GM21619 (cell line): ENCODE data around the gene KIF26B.

Experiments used
- ATAC-seq: cut with Tn5 transposase; IDR thresholded peaks from one replicate; pipeline ENCODE4 v1.9.1; 2021; ENCODE audit not compliant: unreplicated experiment

KIF26B gene

DNA sequence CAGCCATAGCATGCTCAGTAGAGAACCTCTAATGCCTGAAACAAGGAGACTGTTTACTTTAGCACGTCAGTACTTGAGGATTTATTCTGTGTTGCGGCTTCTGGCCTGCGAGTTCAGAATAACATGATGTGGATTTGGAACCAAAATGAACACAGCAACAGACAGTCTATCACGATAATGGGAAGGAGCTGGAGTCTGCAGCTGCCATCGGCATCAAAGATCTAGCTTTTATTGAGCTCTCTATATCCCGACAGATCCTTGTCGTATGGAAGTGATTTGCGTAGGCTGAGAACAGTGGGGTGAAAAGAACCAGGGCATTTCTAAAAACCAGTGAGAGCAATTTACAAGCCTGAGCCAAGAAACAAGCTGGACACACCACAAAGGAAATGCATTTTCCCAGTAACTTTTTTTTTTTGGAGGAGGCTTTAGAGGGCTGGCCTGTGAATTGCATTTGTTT is 294.2 kb downstream of the KIF26B start:
- no peak for ATAC-seq

GRCh38 chr1:245453541-245453940 is 298.8 kb downstream of the KIF26B start:
- no peak for ATAC-seq

- no peak for ATAC-seq
Measured at GRCh38 chr1:245454051-245454450, 299.3 kb downstream of the KIF26B start.

DNA sequence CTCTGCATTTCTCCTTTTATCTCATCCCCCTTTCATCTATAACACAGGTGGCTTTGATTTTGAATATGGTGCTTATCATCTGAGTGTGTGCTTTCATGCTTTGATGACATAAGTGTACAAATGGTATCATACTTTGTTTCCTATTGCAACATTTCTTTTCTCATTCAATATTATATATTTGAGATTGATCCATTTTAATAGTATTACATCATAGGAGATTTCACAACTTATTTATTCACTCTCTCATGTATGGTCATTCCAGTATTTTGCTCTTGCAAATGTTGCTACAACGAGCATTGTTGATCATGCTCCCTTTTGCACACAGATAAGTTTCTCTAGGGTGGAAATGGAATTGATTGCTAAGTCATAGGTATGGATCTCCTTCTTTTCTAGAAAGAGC is 302.8 kb downstream of the KIF26B start:
- no peak for ATAC-seq

GRCh38 chr1:245458234-245458633 is 303.4 kb downstream of the KIF26B start:
- no peak for ATAC-seq

GRCh38 chr1:245458761-245459174 is 304.0 kb downstream of the KIF26B start:
- ATAC-seq = no peak

DNA sequence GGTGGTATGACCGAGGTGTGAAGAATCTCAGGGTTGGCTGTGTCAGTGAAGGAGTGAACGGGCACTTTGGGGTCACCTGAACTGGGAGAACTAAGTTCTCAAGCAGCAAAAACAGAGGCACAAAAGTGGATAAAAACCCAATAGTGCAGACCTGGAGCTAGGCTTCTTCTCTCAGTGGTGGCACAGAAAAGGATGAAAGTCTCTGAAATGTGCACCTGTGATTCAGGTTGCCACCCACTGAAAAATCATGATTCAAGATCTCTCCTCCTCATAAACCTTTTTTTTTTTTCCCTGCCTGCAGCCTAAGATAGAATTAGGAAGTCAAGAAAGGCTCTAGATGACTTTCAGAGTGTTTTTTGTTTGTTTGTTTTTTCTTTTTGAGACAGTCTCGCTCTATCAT is 304.8 kb downstream of the KIF26B start:
- ATAC-seq = no peak

- no peak for ATAC-seq
Measured at GRCh38 chr1:245461681-245462080, 306.9 kb downstream of the KIF26B start.

DNA sequence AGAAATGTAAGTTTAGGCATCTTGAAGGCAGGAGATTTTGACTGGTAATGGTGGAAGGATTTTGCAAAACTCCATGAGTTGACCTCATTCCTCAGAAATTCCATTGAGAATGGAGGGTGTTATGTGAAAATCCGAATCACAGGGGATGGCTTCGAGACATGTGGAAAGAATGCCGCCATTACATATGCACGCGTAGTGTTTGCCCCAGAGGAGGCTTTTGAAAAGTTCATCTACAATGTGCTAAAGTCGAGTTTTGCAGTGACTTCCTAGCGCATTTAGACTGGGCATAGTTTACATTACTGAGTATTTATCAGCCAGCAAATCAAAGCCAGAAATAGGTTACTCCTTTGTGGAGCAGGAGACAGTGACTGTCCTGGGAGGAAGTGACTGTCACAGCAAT is 307.4 kb downstream of the KIF26B start:
- no peak for ATAC-seq

DNA sequence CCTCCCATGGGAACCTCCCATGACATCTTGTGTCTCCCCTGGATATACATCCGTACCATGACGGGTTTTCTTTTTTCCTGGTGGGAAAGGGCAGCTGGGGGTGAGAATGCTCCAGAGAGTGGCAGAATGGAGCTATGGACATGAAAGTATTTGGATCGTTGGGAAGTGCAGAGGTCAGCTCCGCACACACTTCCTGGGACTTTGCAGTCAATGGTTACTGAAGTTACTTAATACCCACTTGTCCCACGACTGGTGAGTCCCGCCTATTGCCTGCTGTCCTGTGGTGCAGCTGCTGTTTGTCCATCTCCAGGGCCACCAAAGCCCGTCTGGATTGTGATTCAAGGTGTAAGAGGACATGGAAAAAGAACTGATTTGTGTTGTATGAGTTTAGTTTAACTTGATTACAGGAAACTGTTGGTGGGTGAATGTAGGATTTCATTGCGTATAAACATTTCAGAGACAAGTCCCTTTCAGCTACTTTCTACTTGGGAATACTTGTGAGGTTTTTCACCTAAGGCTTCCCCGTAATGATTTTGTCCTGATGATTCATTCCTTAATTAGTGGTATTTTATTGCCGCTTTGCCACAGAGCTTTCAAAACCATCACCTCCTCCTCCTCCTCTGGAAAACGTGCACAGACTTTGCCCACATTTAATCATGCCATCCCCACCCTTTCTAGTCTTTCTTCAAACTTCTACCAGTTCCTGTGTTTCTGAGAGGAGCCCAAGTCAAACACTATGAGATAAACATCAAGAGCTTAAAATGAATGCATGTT is 308.8 kb downstream of the KIF26B start:
- no peak for ATAC-seq

GRCh38 chr1:245464290-245464689 is 309.5 kb downstream of the KIF26B start:
- no peak for ATAC-seq

GRCh38 chr1:245465666-245466065 is 310.9 kb downstream of the KIF26B start:
- no peak for ATAC-seq

DNA sequence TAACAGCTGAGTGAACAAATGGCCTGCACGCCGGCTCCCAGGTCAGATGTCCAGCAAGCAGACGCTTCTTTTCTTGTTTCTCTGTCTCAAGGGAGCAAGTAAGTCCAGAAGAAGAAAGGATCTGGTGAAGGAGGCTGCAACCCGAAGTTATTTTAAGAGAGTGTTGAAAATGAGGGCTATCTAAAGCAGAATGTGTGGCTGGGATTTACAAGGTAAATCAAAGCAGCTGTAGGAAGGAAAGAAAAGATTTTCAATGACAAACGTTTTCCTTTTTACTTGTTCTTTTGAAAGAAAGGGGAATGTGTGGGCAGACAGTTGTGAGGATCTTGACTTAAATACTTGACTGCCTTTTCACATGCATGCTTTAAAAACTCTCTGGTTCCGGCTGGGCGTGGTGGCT is 311.5 kb downstream of the KIF26B start:
- no peak for ATAC-seq

DNA sequence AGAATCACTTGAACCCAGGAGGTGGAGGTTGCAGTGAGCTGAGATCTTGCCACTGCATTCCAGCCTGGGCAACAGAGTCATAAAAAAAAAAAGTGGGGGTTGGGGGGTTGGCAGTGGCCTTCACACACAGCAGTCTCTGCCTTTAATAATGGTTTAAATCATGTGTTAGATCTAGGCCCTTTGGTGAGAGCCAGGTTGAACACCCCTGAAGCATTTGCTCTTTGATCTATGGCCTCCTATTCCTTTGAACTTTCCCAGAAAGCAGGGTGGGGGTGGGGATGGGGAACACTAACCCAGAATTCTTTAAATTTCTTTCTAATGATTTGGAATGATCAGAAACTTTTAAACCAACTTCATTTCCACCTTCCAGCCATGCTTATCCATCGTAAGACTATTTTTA is 313.0 kb downstream of the KIF26B start:
- ATAC-seq = no peak

DNA sequence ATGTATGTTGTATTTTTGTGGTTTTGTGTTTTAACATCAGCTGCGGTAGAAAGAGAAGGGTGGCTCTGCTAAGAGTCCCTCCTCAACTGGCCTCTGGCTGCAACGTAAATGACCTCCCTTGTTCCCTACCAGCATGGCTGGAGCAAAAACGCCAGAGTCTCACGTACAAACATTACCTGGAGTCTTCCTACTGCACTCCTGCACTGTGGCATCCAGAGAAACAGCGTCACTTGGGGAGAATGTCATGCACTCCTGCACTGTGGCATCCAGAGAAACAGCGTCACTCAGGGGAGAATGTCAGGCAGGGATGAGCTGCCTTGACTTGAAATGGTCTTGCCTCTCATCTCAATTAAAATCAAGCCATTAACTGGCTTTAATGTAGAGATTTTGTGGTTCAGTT is 314.2 kb downstream of the KIF26B start:
- ATAC-seq = no peak

GRCh38 chr1:245469734-245470133 is 314.9 kb downstream of the KIF26B start:
- ATAC-seq = no peak

- no peak for ATAC-seq
Measured at GRCh38 chr1:245475126-245475525, 320.3 kb downstream of the KIF26B start.

- ATAC-seq = no peak
Measured at GRCh38 chr1:245475961-245476516, 321.3 kb downstream of the KIF26B start.

- no peak for ATAC-seq
Measured at GRCh38 chr1:245477941-245478340, 323.2 kb downstream of the KIF26B start.

- ATAC-seq = no peak
Measured at GRCh38 chr1:245480393-245481120, 325.8 kb downstream of the KIF26B start.

DNA sequence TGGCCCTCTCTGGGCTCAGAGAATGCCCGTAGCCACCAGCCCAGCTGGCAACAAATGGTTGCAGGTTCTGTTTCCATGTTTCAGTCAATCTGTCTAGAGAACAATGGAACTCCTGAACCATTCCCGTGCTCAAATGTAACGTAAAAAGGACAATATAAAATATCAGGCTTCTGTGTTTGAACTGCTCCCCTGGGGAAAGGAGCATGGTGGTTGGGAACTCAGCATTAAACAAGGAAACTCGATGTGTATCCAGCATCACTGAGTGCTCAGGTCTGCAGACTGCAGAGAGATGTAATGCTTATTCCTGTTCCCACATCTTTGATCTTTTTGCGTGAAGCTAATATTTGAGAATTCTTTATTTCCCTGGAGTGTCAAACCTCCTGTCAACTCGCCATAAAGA is 326.5 kb downstream of the KIF26B start:
- no peak for ATAC-seq

DNA sequence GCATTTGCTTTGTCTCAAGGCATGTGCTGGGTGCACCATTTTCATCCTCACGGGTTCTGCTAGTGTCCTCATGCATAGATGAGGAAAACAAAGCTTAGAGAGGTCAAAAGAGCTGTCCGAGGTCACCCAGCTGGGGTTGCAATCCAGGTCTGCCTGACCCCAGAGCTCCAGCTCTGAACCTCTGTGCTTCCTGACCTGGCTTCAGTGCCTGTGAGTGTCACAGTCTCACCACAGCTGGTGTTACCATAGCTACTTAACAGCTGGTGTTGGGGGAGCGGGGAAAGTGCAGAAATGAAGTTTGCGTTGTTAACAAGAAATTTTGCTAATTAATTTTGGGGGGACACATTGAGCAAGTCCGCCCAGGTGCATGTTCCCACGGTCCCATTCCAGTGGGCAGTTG is 328.5 kb downstream of the KIF26B start:
- ATAC-seq = no peak
